ENCODE data around the gene DHRSX. TPM values are rescaled to one million over a fixed set of nuclear protein-coding genes. Genes with fewer than 3 reads are reported as not detected.

DHRSX gene
- total and polyA plus RNA-seq, 2 of the 13 experiments (the other 11 are each of a cell fraction or from before 2014, with no cell fraction given) = 15.5 to 24.3 TPM

- Histone ChIP-seq H3K27ac (ENCODE audit: extremely low read length, insufficient read depth, low read length) (no peak overlapping the region), H3K4me2 (ENCODE audit: low read depth, low read length) (no peak overlapping the region), H3K4me3 (replicated peaks in 1 of 3; ENCODE audit: insufficient read depth in 1 of 3, low read depth in 2 of 3, low read length in 3 of 3) (no peak overlapping the region), H3K79me2 (ENCODE audit: insufficient read depth, low read length) (no peaks in the 10 kb centered on the region), H2AFZ (ENCODE audit: low read length) (no peak overlapping the region), H3K4me1 (ENCODE audit: insufficient read depth, low read length) (peaks cover 10% of the 10 kb centered on the region), H3K36me3 (replicated peaks in 1 of 2; ENCODE audit: control insufficient read depth in 1 of 2, insufficient read depth in 2 of 2, low read length in 2 of 2) (no peaks in the 10 kb centered on the region; a peak in 1 of 5 replicates), H3K27me3 (ENCODE audit: control insufficient read depth in 1 of 2, insufficient read depth in 2 of 2, low read length in 2 of 2) (no peaks in the 10 kb centered on the region), H4K20me1 (ENCODE audit: insufficient read depth, low read length) (no peaks in the 10 kb centered on the region), H3K9me3 (ENCODE audit: low read length) (no peaks in the 10 kb centered on the region), H3K9ac (ENCODE audit: insufficient read depth, low read depth, low read length) (no peak overlapping the region)
- intact Hi-C loops (cut with micrococcal nuclease; ENCODE audit: unreplicated experiment) = no loop called here
- DNase-seq (ENCODE audit: low spot score) (no peak), FAIRE-seq (no peak), ATAC-seq (no peak)
- TF ChIP-seq PRMT3 (CRISPR knock-in tag; IDR thresholded peaks at IDR 0.05; ENCODE audit: borderline replicate concordance, low read depth) (no peak), ZNF142 (CRISPR knock-in tag; IDR thresholded peaks at IDR 0.05) (no peak), ARHGAP35 (CRISPR knock-in tag; IDR thresholded peaks at IDR 0.05; ENCODE audit: borderline replicate concordance) (no peak), ZBTB25 (CRISPR knock-in tag; IDR thresholded peaks at IDR 0.05) (no peak), SAP130 (CRISPR knock-in tag; IDR thresholded peaks at IDR 0.05; ENCODE audit: low read depth) (no peak), JUND (CRISPR knock-in tag; IDR thresholded peaks at IDR 0.05) (no peak)
- BruUV-seq (replicated peaks) = no TSS peak
- ChIA-PET POLR2A (no interaction called here), CTCF (ENCODE audit: low intra/inter-chr PET ratio, low total read pairs) (no interaction called here)
- in situ Hi-C loops (cut with HindIII; ENCODE audit: extremely low pct_ligation_motif_present, low pct_unique_long_range_greater_than_20kb) = no loop called here
- 95% methylated on average over 6 of the region's 7 CpGs for WGBS (ENCODE audit: low lambda C conversion rate)
These were observed 159.8 kb downstream of the DHRSX start for GRCh38 chrX:2340991-2341390.

Data from HepG2 (cell line).